GM21515 (cell line): ENCODE data around the gene ARHGAP6.

Experiments used
- ATAC-seq: cut with Tn5 transposase; IDR thresholded peaks from one replicate; pipeline ENCODE4 v1.9.1; 2021; ENCODE audit not compliant: unreplicated experiment

ARHGAP6 gene, protein sequence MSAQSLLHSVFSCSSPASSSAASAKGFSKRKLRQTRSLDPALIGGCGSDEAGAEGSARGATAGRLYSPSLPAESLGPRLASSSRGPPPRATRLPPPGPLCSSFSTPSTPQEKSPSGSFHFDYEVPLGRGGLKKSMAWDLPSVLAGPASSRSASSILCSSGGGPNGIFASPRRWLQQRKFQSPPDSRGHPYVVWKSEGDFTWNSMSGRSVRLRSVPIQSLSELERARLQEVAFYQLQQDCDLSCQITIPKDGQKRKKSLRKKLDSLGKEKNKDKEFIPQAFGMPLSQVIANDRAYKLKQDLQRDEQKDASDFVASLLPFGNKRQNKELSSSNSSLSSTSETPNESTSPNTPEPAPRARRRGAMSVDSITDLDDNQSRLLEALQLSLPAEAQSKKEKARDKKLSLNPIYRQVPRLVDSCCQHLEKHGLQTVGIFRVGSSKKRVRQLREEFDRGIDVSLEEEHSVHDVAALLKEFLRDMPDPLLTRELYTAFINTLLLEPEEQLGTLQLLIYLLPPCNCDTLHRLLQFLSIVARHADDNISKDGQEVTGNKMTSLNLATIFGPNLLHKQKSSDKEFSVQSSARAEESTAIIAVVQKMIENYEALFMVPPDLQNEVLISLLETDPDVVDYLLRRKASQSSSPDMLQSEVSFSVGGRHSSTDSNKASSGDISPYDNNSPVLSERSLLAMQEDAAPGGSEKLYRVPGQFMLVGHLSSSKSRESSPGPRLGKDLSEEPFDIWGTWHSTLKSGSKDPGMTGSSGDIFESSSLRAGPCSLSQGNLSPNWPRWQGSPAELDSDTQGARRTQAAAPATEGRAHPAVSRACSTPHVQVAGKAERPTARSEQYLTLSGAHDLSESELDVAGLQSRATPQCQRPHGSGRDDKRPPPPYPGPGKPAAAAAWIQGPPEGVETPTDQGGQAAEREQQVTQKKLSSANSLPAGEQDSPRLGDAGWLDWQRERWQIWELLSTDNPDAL (N-terminal part only)

DNA sequence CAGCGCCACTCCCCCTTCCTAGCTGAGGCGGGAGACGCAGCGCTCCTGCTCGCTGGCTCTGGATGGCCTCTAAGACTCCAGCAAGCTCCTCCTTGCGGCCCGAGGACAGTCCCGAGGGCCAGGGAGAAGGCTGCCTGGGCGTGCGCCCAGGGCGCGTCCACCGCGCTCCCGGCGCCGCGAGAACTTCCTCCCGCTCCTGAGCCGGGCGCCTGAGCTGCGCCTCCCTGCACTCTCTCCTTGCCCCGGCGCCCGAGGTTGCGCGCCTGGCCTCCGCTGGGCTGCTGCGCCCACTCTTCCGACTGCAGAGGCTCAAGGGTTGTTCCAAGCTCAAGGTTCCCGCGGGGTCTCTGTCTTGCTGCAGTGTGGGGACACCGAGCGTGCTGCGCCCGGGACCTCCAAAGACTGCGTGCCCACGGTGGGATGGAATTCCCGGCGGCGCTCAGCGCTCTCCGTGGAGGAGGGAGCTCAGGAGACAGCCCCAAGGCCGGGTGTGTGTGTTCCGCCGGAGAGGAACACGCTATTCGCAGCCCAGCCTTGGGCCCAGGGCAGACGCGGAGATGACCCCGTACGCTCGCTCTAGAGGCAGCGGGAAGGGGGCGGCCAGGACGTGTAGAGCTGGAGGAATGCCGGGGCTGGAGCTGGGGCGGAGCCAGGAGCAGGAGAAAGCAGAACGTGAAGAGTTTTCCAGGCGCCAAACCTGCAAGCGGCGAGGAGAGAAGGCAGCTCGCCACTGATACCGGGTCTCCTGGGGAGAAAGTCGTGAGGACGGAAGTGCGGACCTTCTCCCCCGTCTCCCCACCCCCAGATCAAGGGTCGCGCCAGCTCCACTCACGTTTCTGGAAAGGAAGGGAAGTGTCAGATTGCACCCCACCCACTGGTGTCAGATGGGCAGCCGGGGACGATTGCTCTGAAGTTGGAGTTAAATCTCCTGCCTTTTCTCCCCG is at the start of gene ARHGAP6:
ARHGAP6 (minus strand) TSS at position 753 of the 944 bp plus-strand sequence. CDS start 1,092 bp downstream, outside the sequence.
- ATAC-seq = no peak

DNA sequence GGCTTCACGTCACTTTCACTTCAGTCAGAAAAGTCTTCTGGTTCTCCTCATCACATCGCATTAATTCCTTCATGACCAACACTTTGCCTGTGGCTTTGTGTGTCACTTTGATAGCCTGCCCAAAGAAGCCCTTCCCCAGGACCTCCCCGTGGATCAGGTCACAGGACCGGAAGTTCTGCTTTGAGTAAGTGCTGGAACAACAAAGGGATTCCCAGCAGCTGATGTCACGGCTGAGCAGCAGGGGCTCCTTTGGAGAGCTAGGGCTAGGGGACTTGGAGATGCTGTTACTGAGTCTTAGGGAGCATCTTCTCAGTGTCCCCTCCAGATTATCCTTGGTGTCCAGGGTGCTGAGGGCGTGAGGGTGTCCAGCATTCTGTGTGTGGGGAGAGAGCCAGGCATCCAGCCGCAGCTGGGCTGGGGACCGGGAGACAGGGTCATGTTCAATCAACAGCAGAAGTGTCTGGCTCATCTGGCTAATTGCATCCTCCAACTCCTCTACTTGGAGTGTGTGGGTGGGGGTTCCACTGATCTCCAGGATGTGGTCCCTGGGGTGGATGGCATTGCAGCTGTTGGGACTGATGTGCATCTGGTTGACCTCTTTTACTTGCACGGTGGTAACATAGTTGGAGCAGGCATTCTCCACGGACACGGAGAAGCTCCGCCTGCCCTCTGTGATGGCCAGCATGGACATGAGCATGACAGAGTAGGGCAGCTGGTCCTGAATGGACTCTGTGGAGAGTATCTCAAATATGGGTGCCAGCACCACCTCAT is 39.2 kb upstream of the ARHGAP6 start:
- no peak for ATAC-seq

DNA sequence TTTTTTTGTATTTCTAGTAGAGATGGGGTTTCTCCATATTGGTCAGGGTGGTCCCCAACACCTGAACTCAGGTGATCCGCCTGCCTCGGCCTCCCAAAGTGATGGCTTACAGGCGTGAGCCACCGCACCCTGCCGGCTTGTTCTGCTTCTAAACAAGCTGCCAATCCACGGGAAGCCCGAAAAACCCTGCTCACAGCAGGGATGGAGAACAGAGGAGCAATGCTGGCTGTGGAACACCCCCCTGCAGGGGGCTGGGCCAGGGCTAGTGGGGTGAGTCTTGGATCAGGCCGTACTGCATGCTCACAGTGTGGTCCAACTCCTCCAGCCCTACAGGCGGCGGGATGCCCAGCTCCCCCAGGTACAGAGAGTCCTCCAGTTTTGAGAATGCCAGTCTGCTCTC is 38.1 kb upstream of the ARHGAP6 start:
- no peak for ATAC-seq

DNA sequence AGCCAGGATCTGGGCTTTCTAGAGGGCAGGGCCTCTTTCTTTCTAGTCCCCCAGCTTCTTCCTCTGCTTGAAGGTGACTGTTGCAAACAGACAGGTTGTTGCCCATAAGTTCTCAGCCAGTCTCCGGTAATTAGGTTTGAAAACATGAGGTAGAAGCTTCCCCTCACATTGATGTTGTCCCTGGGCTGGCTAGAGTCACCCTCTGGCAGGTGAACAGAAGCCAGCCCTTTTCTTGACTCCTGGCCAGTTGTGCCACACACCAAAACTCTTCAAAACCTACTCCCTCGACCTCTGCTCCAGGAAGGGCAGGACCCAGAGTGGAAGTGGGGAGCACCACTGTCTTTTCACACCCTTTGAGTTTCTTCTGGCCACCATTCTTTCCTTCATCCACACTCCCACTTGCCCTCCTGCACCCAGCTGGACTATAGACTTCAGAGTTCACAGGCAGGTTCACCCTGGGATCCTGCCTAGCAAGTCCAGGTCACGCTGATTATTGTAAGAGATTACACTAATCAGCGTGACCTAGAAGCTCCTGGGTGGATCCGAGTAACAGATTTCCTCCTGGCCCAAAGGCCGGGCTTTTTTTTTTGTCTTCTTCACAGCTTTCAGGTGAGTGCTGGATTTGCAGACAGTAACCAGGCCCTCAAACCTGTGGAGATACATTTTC is 37.4 kb upstream of the ARHGAP6 start:
- no peak for ATAC-seq

DNA sequence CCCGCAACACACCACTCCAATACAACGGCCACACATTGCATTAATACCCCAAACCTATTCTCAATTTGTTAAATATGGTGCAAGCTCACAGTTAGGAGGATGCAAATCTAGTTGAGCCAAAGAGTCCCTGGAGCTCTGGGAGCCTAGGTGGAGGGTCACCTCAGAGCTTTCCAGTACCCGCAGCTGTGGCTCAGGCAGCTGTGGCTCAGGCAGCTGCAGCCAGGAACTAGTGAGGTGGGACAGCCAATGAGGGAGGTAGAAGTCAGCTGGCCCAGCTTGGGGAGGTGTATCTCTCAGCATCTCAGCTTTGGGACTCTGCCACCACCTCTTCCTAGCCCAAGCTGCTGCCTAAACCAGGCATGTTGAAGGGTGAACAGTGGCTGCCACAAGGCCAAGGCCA is 36.7 kb upstream of the ARHGAP6 start:
- no peak for ATAC-seq

DNA sequence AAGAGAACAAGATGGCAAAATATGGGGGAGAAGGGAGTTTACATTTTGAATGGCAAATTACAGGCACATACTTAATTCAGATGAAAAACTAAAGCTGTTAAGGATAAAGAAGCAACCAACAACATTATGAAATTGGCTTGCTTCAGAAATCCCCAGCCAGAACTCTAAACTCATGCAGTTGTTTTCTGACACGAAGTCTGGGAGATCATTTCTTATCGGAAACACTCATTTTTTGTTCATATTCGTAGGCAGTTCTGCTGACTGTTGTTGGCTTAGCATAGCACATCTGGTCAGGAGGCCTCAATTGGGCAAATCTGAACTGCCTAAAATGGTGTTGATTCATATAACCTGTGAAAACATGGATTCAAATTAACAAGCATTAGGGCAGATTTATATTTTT is 33.0 kb upstream of the ARHGAP6 start:
- no peak for ATAC-seq

DNA sequence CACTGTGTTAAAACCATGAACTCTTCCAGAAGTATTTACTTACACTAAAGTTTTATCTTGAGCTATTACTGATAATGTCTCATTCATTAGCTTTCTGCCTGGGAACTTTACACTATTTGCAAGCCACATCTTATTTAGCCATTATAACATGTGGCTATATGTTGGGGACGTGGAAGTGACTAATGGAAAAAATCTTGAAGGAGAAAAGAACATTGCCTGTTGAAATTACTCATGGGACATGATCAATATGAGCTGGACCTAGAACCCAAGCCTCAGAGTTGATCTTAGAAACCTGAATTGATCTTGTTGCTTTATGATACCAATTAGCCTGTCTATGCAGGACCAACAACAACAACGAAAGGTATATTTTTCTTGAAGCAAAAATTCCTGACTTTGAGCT is 22.5 kb upstream of the ARHGAP6 start:
- no peak for ATAC-seq

DNA sequence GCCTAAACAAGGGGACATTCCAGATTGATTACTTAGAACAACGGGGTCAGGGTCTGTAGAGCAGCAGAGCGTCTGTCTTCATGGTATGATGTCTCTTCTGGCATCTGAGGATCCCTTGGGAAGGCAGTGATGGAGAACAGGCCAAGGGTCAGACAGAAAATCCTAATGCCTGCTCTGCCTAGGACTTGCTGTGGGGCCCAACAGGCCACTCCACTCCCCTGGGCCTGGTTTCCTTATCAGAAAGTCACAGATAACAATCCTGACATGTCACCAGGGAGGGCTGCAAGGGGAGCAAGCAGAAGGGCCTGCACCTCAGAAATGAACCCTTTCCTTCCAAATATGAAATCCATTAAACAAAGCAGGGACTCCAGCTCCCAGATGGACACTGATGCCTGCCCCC is 21.4 kb upstream of the ARHGAP6 start:
- ATAC-seq = no peak

DNA sequence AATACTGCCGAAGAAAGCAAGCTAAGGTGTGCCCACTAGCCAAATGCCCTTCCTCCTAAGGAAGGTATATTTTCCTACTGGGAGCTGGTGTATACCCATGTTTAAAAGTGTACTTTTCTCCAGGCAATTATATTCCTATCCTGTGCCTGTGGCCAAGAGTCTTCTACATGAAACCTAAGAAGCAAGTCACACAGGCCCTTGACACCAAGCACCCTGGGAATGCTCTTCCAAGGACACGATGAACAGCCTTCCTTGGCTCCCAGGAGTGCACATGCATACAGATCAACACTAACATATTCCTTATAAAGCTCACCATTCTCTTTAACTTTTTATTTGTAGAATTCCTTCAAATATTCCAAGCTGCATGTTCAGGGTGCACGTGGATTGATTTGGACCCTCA is 17.3 kb upstream of the ARHGAP6 start:
- no peak for ATAC-seq

DNA sequence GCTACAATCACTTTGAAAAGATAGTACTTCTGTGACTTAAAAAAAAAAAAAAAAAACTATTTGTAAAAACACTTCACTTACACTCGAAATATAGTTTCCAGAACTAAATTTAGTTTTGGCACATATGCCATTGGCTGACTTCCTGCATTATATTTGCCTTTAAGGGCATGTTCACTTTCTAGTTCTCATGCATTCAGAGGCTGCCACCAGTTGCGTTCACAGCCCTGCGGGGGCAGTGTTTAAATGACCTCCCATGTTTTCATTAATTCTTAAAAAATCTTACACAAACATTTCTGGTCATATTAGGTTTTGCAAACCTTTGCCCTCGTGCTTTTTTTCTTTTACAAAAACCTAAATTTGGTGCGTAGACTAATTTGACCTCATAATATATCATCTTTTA is 12.4 kb upstream of the ARHGAP6 start:
- no peak for ATAC-seq

DNA sequence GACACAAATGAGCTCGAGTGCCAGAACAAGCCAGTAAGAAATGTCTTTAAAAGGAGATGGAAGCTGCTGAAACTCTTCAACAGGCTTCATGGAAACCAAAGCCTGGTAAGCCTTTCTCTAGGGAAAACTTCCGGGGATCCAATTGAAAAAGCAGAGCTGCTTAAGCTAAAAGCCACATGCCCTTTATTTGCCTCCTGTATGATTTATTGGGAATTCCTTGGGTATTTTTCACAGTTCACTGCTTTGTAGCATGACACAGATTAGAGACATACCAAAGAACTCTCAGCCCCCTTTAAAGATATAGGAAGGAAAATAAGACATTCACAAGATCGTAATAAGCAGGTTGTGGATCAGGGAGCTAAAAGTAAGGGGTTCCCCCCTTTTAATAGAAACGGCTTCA is 6.5 kb upstream of the ARHGAP6 start:
- ATAC-seq = no peak

DNA sequence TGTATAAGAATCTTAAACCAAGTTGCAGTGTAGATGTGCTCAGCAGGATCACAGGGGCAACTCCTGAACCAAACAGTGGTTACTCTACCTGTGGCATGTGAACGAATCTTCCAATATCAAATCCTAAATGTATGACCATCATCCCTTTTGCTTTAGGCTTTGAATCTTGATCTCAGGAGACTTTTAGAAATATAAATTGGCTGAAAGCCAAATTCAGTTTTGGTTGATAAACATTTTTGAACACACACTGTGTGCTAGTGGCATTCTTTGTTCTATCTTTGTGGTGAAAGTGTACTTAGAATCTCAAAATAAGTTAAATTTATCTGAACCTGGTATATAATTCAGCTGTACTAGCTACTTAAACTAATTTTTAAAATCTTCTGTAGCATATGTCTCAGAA is 4.6 kb upstream of the ARHGAP6 start:
- ATAC-seq = no peak

DNA sequence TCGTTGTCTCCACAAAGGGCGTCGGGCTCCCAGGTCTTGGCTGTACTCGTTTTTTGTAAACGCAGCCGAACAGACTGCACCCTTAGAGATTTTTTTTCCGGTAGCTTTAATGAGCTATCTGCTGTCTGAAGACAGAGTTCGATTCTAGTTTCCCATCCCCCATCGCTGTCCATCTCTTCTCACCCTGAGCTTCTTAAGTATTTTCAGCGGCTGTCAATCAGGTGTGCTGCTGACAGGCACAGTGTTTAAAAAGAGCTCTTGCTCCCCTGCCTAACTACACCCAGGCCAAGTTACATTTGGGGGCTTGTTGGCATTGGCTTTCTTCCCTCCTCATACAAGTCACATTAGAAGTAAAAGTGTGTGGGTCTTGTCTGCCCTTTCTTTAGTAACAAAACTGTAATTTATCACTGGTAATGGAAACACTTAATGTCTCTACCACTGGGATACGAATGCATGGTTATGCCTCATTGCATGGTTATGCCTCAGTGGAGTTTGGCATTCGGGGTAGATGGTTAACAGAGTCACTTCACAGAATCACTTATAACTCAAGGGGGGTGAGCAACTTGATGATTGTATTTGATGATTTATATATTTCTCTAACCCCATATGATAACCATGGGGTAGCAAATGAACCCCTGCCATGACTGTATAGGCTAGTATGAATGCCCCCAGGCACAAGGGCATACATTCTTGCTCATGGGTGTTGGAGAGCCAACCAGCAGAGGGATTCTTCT is 1.4 kb upstream of the ARHGAP6 start:
- ATAC-seq = no peak

DNA sequence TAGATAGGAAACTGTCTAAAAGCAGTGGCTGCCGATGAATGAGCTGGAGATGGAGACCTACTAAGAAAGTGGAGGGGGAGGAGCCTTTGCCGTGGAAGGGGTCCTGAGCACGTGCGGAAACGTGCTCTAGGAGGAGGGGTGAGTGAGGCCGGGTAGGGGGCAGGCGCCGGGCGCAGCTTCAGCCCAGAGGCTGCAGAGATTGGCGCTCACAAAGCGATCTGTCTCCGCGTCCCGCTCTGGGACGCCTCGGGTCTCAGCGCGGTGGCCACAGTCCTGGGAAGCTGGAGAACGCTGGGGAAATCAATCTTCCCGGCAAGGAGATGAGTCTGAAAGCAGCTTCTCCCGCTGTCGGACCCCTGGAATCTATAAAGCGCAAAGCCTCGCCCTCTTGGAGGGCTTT is 444 bp upstream of the ARHGAP6 start:
- ATAC-seq = no peak

DNA sequence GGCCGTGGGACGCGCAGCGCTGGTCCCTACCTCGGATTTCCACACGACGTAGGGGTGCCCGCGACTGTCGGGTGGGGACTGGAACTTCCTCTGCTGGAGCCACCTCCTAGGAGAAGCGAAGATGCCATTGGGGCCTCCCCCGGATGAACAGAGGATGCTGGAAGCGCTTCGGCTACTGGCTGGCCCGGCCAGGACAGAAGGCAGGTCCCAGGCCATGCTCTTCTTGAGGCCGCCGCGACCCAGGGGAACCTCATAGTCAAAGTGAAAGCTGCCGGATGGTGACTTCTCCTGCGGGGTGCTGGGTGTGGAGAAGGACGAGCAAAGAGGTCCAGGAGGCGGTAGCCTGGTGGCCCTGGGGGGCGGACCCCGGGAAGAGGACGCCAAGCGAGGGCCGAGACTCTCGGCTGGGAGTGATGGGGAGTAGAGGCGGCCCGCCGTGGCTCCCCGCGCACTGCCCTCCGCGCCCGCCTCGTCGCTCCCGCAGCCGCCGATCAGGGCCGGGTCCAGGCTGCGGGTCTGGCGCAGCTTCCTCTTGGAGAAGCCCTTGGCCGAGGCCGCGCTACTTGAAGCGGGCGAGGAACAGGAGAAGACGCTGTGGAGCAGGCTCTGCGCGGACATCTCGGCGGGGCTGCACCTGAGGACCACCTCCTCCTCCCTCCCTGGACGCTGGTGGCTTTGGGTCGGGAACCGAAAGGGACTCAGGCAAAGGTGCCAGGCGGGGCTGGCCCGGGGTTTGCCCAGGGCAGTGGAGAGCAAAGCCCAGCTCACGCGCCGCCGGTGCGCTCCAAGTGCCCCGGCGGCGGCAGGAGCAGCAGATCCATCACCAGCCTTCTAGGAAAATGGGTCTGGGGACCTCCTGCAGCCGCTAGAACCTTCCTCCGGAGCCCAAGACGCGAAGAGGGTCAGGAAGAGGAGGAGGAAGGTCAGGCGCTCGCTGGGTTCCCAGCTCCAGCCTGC is 1.2 kb downstream of the ARHGAP6 start:
- no peak for ATAC-seq

DNA sequence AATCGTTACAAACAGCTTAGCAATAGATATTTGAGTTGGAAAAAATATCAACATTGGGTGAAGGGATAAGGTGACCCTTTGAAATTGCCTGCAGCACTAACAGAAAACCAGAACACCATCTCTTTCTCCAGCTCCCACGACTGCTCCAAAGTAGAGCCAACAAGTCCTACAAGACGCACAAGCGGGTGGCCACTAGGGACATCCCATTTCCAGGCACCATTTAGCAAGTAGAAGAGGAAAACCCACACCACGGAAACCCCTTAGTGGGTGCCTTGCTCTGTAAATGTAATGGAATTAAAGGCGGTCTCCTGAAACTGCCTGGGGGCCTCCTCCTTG is 1.9 kb downstream of the ARHGAP6 start:
- no peak for ATAC-seq

DNA sequence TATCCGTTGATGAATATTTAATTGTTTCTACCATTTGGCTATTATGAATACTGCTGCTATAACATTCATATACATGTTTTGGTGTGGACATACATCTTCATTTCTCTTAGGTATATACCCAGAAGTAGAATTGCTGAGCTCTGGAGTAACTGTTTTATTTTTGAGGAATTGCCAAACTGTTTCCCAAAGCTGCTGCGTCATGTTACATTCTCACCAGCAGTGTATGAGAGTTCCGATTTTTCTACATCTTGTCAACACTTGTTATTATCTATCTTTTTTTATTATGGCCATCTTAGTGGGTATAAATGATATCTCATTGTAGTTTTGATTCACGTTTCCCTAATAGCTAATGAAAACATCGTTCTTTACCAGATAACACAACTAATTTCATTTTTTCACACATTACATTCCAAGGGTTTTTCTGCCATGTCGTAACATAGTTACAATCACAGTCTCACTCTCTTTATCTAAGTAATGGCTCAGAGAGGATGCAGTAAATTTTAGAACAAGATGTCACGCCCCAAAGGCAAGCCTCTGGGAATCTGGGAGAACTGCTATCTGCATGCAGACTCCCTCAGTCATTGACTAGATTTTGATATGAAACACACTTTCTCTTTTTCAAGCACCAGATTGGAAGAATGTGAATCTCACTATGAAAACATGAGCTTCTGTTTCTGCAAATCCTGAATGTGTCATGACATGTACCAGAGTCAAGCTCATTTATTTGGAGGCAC is 10.3 kb downstream of the ARHGAP6 start:
- ATAC-seq = no peak
